Measurements from ENCODE around the gene ERGIC3.

The ERGIC3 gene

GRCh38 chr20:35595901-35596300 is 54.0 kb downstream of the ERGIC3 start:
- in situ Hi-C loops (cut with MboI; ENCODE audit: low sequenced_read_pairs) = no loop called here

GRCh38 chr20:35597186-35597585 is 55.3 kb downstream of the ERGIC3 start:
- in situ Hi-C loops (cut with MboI; ENCODE audit: low sequenced_read_pairs) = no loop called here

GRCh38 chr20:35598476-35598875 is 56.6 kb downstream of the ERGIC3 start:
- in situ Hi-C loops (cut with MboI; ENCODE audit: low sequenced_read_pairs) = no loop called here

GRCh38 chr20:35598899-35599775 is 57.3 kb downstream of the ERGIC3 start:
- in situ Hi-C loops (cut with MboI; ENCODE audit: low sequenced_read_pairs) = no loop called here

GRCh38 chr20:35599776-35600120 is 57.9 kb downstream of the ERGIC3 start:
- in situ Hi-C loops (cut with MboI; ENCODE audit: low sequenced_read_pairs) = no loop called here

GRCh38 chr20:35600176-35600992 is 58.5 kb downstream of the ERGIC3 start:
- in situ Hi-C loops (cut with MboI; ENCODE audit: low sequenced_read_pairs) = no loop called here

- in situ Hi-C loops (cut with MboI; ENCODE audit: low sequenced_read_pairs) = no loop called here
These were observed 59.4 kb downstream of the ERGIC3 start for GRCh38 chr20:35600993-35601973.

- in situ Hi-C loops (cut with MboI; ENCODE audit: low sequenced_read_pairs) = no loop called here
These were observed 60.1 kb downstream of the ERGIC3 start for GRCh38 chr20:35601990-35602389.

GRCh38 chr20:35602851-35603495 is 61.1 kb downstream of the ERGIC3 start:
- in situ Hi-C loops (cut with MboI; ENCODE audit: low sequenced_read_pairs) = no loop called here

GRCh38 chr20:35603695-35604448 is 62.0 kb downstream of the ERGIC3 start:
- in situ Hi-C loops (cut with MboI; ENCODE audit: low sequenced_read_pairs) = no loop called here

GRCh38 chr20:35604449-35604747 is 62.5 kb downstream of the ERGIC3 start:
- in situ Hi-C loops (cut with MboI; ENCODE audit: low sequenced_read_pairs) = no loop called here

- in situ Hi-C loops (cut with MboI; ENCODE audit: low sequenced_read_pairs) = no loop called here
These were observed 64.2 kb downstream of the ERGIC3 start for GRCh38 chr20:35606127-35606526.
